Lower lobe of right lung (tissue), 2 donors: ENCODE results near the gene TRPC3. TPM values are rescaled to one million over a fixed set of nuclear protein-coding genes. Genes with fewer than 3 reads are reported as not detected.
A peak's percentile ranks its signal among the peaks of the same experiment; 100 is the strongest.

ENCODE experiments used
- ATAC-seq, 2 donors: fragments of 200-7000 bp; cut with Tn5 transposase; one replicate each; pipeline ENCODE4 v1.9.1; 2020 to 2022; ENCODE audit warnings: mild to moderate bottlenecking in 2 of 2, moderate library complexity in 2 of 2
- DNase-seq: peaks from one replicate; pipeline ENCODE4 v3.0.0-alpha.2; 2020
- H3K27ac ChIP-seq: fragments of 200-600 bp; one replicate; pipeline ENCODE4 v1.8.0; 2022
- H3K27me3 ChIP-seq: fragments of 200-600 bp; one replicate; pipeline ENCODE4 v1.8.0; 2022; ENCODE audit warnings: low read depth
- H3K36me3 ChIP-seq: fragments of 200-600 bp; one replicate; pipeline ENCODE4 v1.8.0; 2022; ENCODE audit warnings: mild to moderate bottlenecking
- H3K4me1 ChIP-seq: fragments of 200-600 bp; one replicate; pipeline ENCODE4 v1.8.0; 2022
- H3K4me3 ChIP-seq: fragments of 200-600 bp; one replicate; pipeline ENCODE4 v1.8.0; 2022; ENCODE audit warnings: mild to moderate bottlenecking
- H3K9me3 ChIP-seq: fragments of 200-600 bp; one replicate; pipeline ENCODE4 v1.8.0; 2022
- intact Hi-C: fragments of 100-400 bp; cut with DNase I; formaldehyde crosslinking; loops from one replicate; pipeline ENCODE4 v1.11.0; 2022
- total RNA-seq: library from RNA; stranded (reverse); fragmentation: NEBNext Ultra II Directional; extraction: Animal tissue kit (Norgen Biotek cat#: 25700); gene quantifications from one replicate; pipeline ENCODE4 v1.2.1, GENCODE V29; 2021
- TF ChIP-seq, protein P1 (sequence below): fragments of 200-600 bp; IDR thresholded peaks from one replicate; pipeline ENCODE4 v1.8.0; 2022; ENCODE audit warnings: antibody characterized with exemption, mild to moderate bottlenecking
- donor health status: DM: no; HTN: yes; CAD: no; lungs with severe emphysema.

The TRPC3 gene
- total RNA-seq, 1 donor from 2014 or later, result 1.7 TPM

DNA sequence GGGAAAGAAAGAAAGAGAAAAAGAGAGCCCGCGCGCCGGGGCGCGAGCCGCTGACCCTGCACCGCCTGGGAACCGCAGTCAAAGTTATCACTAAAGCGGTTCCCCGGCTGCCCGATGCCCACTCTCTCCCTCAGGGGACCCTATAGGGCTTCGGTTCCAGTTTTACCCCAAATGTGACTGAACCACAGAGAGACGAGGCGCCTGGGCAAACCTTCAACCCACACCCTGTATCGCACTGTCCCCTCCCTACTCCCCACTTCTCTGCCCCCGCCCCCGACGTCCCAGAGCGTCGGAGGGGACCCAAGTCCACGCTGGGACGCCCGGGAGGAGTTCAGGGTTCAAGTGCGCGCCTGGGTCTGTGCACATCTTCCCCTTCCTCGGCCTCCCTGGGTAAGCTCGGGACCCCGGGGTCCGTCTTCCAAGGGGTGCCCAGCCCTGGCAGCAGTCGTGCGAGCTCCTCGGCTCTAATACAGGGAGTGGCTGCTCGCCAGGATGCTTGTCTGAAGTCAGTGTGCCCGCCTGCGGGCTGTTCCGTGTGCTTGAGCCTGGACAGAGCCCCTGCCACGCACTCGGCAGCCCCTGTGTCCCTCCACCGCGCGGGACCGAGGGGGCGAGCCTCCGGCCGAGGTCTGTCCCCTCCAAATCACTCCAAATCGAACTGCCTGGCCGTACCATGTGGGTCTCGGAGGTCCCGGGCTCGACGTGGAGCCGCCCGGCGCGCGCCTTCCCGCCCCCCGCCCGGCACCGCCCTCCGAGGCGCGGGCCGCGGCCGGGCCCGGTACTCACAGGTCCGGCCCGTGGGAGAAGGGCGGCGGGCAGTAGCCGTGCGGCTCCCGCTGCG lies 960 bp downstream of the TRPC3 start:
- TF ChIP-seq, protein P1, sequence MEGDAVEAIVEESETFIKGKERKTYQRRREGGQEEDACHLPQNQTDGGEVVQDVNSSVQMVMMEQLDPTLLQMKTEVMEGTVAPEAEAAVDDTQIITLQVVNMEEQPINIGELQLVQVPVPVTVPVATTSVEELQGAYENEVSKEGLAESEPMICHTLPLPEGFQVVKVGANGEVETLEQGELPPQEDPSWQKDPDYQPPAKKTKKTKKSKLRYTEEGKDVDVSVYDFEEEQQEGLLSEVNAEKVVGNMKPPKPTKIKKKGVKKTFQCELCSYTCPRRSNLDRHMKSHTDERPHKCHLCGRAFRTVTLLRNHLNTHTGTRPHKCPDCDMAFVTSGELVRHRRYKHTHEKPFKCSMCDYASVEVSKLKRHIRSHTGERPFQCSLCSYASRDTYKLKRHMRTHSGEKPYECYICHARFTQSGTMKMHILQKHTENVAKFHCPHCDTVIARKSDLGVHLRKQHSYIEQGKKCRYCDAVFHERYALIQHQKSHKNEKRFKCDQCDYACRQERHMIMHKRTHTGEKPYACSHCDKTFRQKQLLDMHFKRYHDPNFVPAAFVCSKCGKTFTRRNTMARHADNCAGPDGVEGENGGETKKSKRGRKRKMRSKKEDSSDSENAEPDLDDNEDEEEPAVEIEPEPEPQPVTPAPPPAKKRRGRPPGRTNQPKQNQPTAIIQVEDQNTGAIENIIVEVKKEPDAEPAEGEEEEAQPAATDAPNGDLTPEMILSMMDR, result no peak
- peak; percentile 55 for DNase-seq
- Histone ChIP-seq H3K4me3 (peak overlapping the region; percentile 70), H3K27ac (peak overlapping the region; percentile 48), H3K27me3 (peaks cover 45% of the 10 kb centered on the region), H3K36me3 (no peaks in the 10 kb centered on the region), H3K9me3 (no peaks in the 10 kb centered on the region), H3K4me1 (peaks cover 10% of the 10 kb centered on the region)
- intact Hi-C loops, result no loop called here
- peak; percentile 65 to 74 for ATAC-seq

DNA sequence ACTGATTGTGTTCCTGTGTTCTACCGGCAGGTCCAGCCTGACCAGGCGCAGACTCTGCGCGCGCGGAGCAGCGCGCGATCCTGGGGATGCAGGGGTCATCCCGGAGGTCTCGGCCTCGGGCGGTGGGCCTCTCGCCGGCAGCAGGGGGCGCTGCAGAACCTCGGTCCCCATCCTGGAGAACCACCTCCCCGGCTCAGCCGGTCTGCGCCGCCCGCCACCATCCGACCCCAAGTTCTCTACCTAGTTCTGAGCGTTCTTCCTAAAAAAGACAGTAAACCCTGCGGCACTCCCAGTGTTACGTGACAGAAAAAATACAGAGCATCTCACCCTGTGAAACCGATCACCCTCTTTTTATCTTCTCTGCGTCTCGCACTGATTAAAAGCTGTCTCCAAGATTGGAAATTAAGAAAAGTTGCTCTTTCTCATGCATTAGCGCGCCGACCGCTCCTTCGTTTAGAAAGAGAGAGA lies 1.6 kb downstream of the TRPC3 start:
- no peaks in the 10 kb centered on the region for H3K9me3 ChIP-seq
- DNase-seq (peak; percentile 82), ATAC-seq (peak; percentile 90 to 92)
- peaks cover 10% of the 10 kb centered on the region for H3K4me1 ChIP-seq
- H3K27ac ChIP-seq, result peak overlapping the region; percentile 48
- intact Hi-C loops, result no loop called here
- H3K36me3 ChIP-seq, result no peaks in the 10 kb centered on the region
- TF ChIP-seq, protein P1, result peak; percentile 82
- peak overlapping the region; percentile 70 for H3K4me3 ChIP-seq
- H3K27me3 ChIP-seq, result peaks cover 45% of the 10 kb centered on the region

DNA sequence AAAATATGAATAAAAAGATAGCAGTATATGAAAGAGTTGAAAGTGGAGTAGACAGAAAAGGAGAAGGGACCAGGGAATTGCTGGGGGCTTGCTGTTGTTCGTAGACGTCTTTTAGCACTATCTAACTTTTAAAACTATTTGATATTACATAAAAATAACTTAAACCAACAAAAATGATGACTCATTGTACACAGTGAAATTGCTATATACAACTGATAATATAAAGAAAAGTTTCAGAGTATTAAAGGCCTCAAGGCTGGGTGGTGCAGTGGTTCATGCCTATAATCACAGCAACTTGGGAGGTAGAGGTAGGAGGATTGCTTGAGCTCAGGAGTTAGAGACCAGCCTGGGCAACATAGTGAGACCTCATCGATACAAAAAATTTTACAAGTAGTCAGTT lies 5.2 kb downstream of the TRPC3 start:
- intact Hi-C loops, result no loop called here
- H3K27ac ChIP-seq, result no peak overlapping the region
- no peaks in the 10 kb centered on the region for H3K36me3 ChIP-seq
- peaks cover 10% of the 10 kb centered on the region for H3K4me1 ChIP-seq
- ATAC-seq (no peak), DNase-seq (no peak)
- no peak overlapping the region for H3K4me3 ChIP-seq
- peaks cover 34% of the 10 kb centered on the region for H3K27me3 ChIP-seq
- no peaks in the 10 kb centered on the region for H3K9me3 ChIP-seq
- TF ChIP-seq, protein P1, result no peak

DNA sequence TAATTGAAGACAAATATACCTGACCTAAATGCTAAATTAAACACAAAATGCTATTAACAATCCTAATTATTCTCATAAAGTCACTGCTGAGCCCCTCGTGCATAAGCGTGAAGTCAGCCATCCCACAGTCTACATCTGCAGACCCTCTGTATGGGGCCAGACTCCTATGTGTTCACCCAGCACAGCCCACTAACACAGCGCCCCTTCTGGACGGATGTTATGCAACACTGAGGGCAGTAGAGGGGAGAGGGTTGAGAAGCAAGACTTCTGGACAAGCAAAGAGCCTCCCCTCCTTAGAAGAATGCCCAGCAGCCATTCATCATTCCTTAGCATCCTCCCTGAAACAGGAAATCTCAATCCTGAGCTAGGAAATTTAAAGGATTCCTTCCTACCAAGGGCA lies 7.9 kb downstream of the TRPC3 start:
- Histone ChIP-seq H3K4me3 (no peak overlapping the region), H3K4me1 (no peaks in the 10 kb centered on the region), H3K27me3 (peaks cover 15% of the 10 kb centered on the region), H3K27ac (no peak overlapping the region), H3K36me3 (no peaks in the 10 kb centered on the region), H3K9me3 (no peaks in the 10 kb centered on the region)
- TF ChIP-seq, protein P1, result no peak
- ATAC-seq (no peak), DNase-seq (no peak)
- intact Hi-C loops, result no loop called here

DNA sequence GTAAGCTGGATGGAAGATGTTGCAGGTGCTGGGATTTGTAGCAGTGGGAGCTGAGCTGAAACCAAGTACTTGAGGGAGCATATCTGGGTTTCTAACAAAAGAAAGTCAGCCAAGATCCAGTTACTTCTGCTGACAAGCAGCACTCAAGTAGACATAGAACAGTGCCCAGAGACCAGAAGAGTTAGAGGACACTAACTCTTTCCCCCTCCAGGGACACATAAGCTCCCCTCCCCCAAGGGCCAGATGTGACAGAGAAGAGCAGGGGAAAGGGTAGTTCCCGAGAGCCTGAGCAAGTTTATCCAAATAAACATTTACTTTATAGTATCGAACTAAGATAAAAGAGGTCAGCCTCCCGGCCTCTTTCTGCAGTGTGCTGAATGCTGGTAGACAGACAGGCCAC lies 12.2 kb downstream of the TRPC3 start:
- ATAC-seq (no peak), DNase-seq (no peak)
- no peaks in the 10 kb centered on the region for H3K9me3 ChIP-seq
- H3K4me3 ChIP-seq, result no peak overlapping the region
- intact Hi-C loops, result no loop called here
- H3K36me3 ChIP-seq, result no peaks in the 10 kb centered on the region
- no peak overlapping the region for H3K27ac ChIP-seq
- no peaks in the 10 kb centered on the region for H3K4me1 ChIP-seq
- TF ChIP-seq, protein P1, result no peak
- peaks cover 15% of the 10 kb centered on the region for H3K27me3 ChIP-seq
